Heart left ventricle (tissue), 13 donors: ENCODE measurements around the gene RBMS2.
"Not testable (repeated sequence)": the region's sequence is repeated elsewhere in the genome, so short reads cannot be mapped to it uniquely, and the experiment has no call there.

Experiments
- CTCF ChIP-seq, 12 donors: fragments of 200-600 bp; sonication (generic) in 4 of 12; IDR thresholded peaks; one replicate each; pipeline versions ENCODE4 v1.5.0 to v1.8.0; 2018 to 2022; ENCODE audit warnings: antibody characterized with exemption in 12 of 12, mild to moderate bottlenecking in 5 of 12
- POLR2A ChIP-seq, 2 donors: fragments of 450-650 bp; IDR thresholded peaks; one replicate each; pipeline ENCODE4 v1.6.1; 2017; ENCODE audit warnings: antibody characterized with exemption in 2 of 2, mild to moderate bottlenecking in 2 of 2, moderate library complexity in 2 of 2
- donor health status: ischemic (EF 13 %, LVEDD 7.1; RV severe dilation, severe dysfunction).
- donor health status: DM: no; HTN: yes; CAD: no.
- donor health status: DM: no; HTN: no; CAD: no.
- donor health status: ischemic (EF 25% LVEDD 6.9; RV normal size, moderate dysfunction).
- donor health status: ischemic (EF 25% LVEDD 5.7; RV mildly dilated, moderate dysfunction).
- donor health status: ischemic (EF 35%, LVEDD 5.7; RV mildly dilated, moderate dysfunction).
- donor health status: nonischemic (EF 11% LVEDD 7.7; RV severe dilation, severe dysfunction).
- donor health status: DM: yes; HTN: yes; CAD: no.
- donor health status: PGD.
- donor health status: ischemic (EF 29% LVEDD 5.4; RV normal size, mild dysfunction).
- donor health status: nonischemic (EF 23%, LVEDD 6.1; RV moderate dilation, normal function).

DNA sequence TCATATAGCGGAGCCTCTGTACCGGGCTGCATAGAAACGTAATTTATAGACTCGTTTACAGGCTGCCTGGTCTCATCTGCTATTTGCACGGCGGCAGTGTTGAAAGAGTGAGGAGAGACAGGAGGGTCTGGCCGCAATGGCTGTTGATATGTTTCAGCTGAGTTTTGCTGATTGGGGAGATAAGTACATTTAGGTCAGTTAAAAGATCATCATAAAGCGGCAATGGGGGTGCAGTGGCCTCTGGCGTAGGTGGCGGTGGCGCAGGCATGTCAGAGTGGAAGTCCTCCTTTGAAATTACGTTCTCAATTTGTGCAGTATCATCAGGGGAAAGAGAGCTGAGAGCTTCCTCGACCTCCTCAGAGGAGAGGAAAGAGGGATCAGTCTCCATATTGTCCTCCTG, 21.7 kb upstream of the RBMS2 start:
- TF ChIP-seq CTCF, POLR2A (IDR thresholded peaks at IDR 0.05): not testable (repeated sequence)
